ENCODE data around the gene PATJ. TPM values are rescaled to one million over a fixed set of nuclear protein-coding genes. Genes with fewer than 3 reads are reported as not detected.

PATJ gene
- total and polyA plus RNA-seq, 2 experiments from 2014 or later = 20.0 to 44.8 TPM

GRCh38 chr1:61852670-61853015 is 110.4 kb downstream of the PATJ start:
- H4K20me1 ChIP-seq (ENCODE audit: insufficient read depth, poor library complexity, severe bottlenecking) = no peaks in the 10 kb centered on the region
- H3K4me3 ChIP-seq = no peak overlapping the region
- no peak overlapping the region for H3K4me2 ChIP-seq
- H3K79me2 ChIP-seq = no peaks in the 10 kb centered on the region
- H3K4me1 ChIP-seq (ENCODE audit: insufficient read depth) = no peaks in the 10 kb centered on the region
- 85% methylated on average over 2 of the region's 2 CpGs for WGBS (ENCODE audit: low lambda C conversion rate, missing lambda C conversion rate)
- TF ChIP-seq EZH2phosphoT487 (IDR thresholded peaks at IDR 0.05; ENCODE audit: low read depth, severe bottlenecking, unreplicated experiment) = no peak
- TF ChIP-seq EZH2 (IDR thresholded peaks at IDR 0.05; ENCODE audit: borderline replicate concordance) = no peak
- TF ChIP-seq CTCF (IDR thresholded peaks at IDR 0.05; ENCODE audit: poor library complexity) = no peak
- H3K27me3 ChIP-seq = no peaks in the 10 kb centered on the region
- no peak for DNase-seq (ENCODE audit: low spot score)
- H3K27ac ChIP-seq = no peak overlapping the region
- no peaks in the 10 kb centered on the region for H3K9me2 ChIP-seq (replicated peaks; ENCODE audit: insufficient read depth)
- H3K9me3 ChIP-seq (ENCODE audit: low read depth) = no peaks in the 10 kb centered on the region
- H3K36me3 ChIP-seq (replicated peaks; ENCODE audit: insufficient read depth, low read depth) = no peaks in the 10 kb centered on the region
- H2AFZ ChIP-seq = no peak overlapping the region

- Histone ChIP-seq H3K79me2 (no peaks in the 10 kb centered on the region), H3K36me3 (replicated peaks; ENCODE audit: insufficient read depth, low read depth) (no peaks in the 10 kb centered on the region), H2AFZ (no peak overlapping the region), H3K27me3 (no peaks in the 10 kb centered on the region), H3K4me1 (ENCODE audit: insufficient read depth) (no peaks in the 10 kb centered on the region), H3K4me3 (no peak overlapping the region), H3K9me2 (replicated peaks; ENCODE audit: insufficient read depth) (no peaks in the 10 kb centered on the region), H3K4me2 (no peak overlapping the region), H3K27ac (no peak overlapping the region), H4K20me1 (ENCODE audit: insufficient read depth, poor library complexity, severe bottlenecking) (no peaks in the 10 kb centered on the region), H3K9me3 (ENCODE audit: low read depth) (no peaks in the 10 kb centered on the region)
- TF ChIP-seq CTCF (IDR thresholded peaks at IDR 0.05; ENCODE audit: poor library complexity) = peak; percentile 51
- TF ChIP-seq EZH2 (IDR thresholded peaks at IDR 0.05; ENCODE audit: borderline replicate concordance) = no peak
- no peak for TF ChIP-seq EZH2phosphoT487 (IDR thresholded peaks at IDR 0.05; ENCODE audit: low read depth, severe bottlenecking, unreplicated experiment)
- 40% methylated on average over 3 of the region's 3 CpGs for WGBS (ENCODE audit: low lambda C conversion rate, missing lambda C conversion rate)
- DNase-seq (ENCODE audit: low spot score) = peak; percentile 13
Measured at GRCh38 chr1:61853583-61853982, 111.3 kb downstream of the PATJ start.

- no peaks in the 10 kb centered on the region for H3K79me2 ChIP-seq
- no peaks in the 10 kb centered on the region for H4K20me1 ChIP-seq (ENCODE audit: insufficient read depth, poor library complexity, severe bottlenecking)
- no peaks in the 10 kb centered on the region for H3K9me2 ChIP-seq (replicated peaks; ENCODE audit: insufficient read depth)
- 82% methylated on average over 7 of the region's 7 CpGs for WGBS (ENCODE audit: low lambda C conversion rate, missing lambda C conversion rate)
- no peak for DNase-seq (ENCODE audit: low spot score)
- no peak for TF ChIP-seq EZH2phosphoT487 (IDR thresholded peaks at IDR 0.05; ENCODE audit: low read depth, severe bottlenecking, unreplicated experiment)
- no peak for TF ChIP-seq CTCF (IDR thresholded peaks at IDR 0.05; ENCODE audit: poor library complexity)
- no peak for TF ChIP-seq EZH2 (IDR thresholded peaks at IDR 0.05; ENCODE audit: borderline replicate concordance)
- H3K36me3 ChIP-seq (replicated peaks; ENCODE audit: insufficient read depth, low read depth) = no peaks in the 10 kb centered on the region
- no peaks in the 10 kb centered on the region for H3K9me3 ChIP-seq (ENCODE audit: low read depth)
- no peak overlapping the region for H2AFZ ChIP-seq
- H3K4me3 ChIP-seq = no peak overlapping the region
- no peaks in the 10 kb centered on the region for H3K4me1 ChIP-seq (ENCODE audit: insufficient read depth)
- H3K4me2 ChIP-seq = no peak overlapping the region
- no peak overlapping the region for H3K27ac ChIP-seq
- H3K27me3 ChIP-seq = no peaks in the 10 kb centered on the region
Measured at GRCh38 chr1:61864489-61864888, 122.2 kb downstream of the PATJ start.

Measured in hepatocyte (in vitro differentiated cells).